Measurements from ENCODE around the gene ALDH1A3. TPM values are rescaled to one million over a fixed set of nuclear protein-coding genes. Genes with fewer than 3 reads are reported as not detected.

Gene ALDH1A3
- total RNA-seq, 1 donor from 2014 or later = not detected

GRCh38 chr15:100919481-100920405 lies 40.1 kb downstream of the ALDH1A3 start:
- ATAC-seq (ENCODE audit: low read depth) (peak; percentile 20), DNase-seq (peak; percentile 53)
- Mint-ChIP-seq H3K27ac (peak overlapping the region; percentile 97), H3K9me3 (no peaks in the 10 kb centered on the region), H3K36me3 (ENCODE audit: low read depth) (peaks cover 12% of the 10 kb centered on the region), H3K27me3 (no peaks in the 10 kb centered on the region), H3K4me1 (peaks cover 57% of the 10 kb centered on the region), H3K4me3 (peak overlapping the region; percentile 87)
- POLR2A ChIA-PET = interaction anchor here (0.7 to 5.7 kb wide), 10 partner anchors 7 to 374 kb away, joined by 3 to 92 read pairs (median 4); partner anchors contain the start of gene ASB7
- CTCF ChIA-PET = interaction anchor here (2.1 to 15.6 kb wide), 5 partner anchors 8 to 339 kb away, joined by 5 to 543 read pairs (median 11); no protein-coding TSS in a partner anchor
- no peak for TF ChIP-seq CTCF (IDR thresholded peaks at IDR 0.05)
- intact Hi-C loops (cut with micrococcal nuclease) = loop anchor here (1.0 to 10.0 kb wide), 8 partner anchors 15 to 1415 kb away; partner anchors contain the start of genes CHSY1, SNRPA1 and TM2D3

GRCh38 chr15:100920516-100921135 lies 41.0 kb downstream of the ALDH1A3 start:
- Mint-ChIP-seq H3K27me3 (no peaks in the 10 kb centered on the region), H3K27ac (peak overlapping the region; percentile 97), H3K4me1 (peaks cover 57% of the 10 kb centered on the region), H3K4me3 (peak overlapping the region; percentile 87), H3K36me3 (ENCODE audit: low read depth) (peaks cover 16% of the 10 kb centered on the region), H3K9me3 (no peaks in the 10 kb centered on the region)
- no peak for DNase-seq
- POLR2A ChIA-PET = interaction anchor here (0.7 to 5.7 kb wide), 8 partner anchors 9 to 374 kb away, joined by 3 to 92 read pairs (median 3); partner anchors contain the start of gene SNRPA1
- intact Hi-C loops (cut with micrococcal nuclease) = loop anchor here (1.0 to 10.0 kb wide), 4 partner anchors 14 to 1416 kb away; no protein-coding TSS in a partner anchor
- peak; percentile 27 for ATAC-seq (ENCODE audit: low read depth)
- CTCF ChIA-PET = interaction anchor here (2.1 to 15.6 kb wide), 2 partner anchors 85 to 338 kb away, joined by 5 to 543 read pairs; no protein-coding TSS in a partner anchor
- TF ChIP-seq CTCF (IDR thresholded peaks at IDR 0.05) = no peak

GRCh38 chr15:100922192-100923040 lies 42.8 kb downstream of the ALDH1A3 start:
- peaks cover 22% of the 10 kb centered on the region for H3K36me3 Mint-ChIP-seq (ENCODE audit: low read depth)
- H3K4me3 Mint-ChIP-seq = peak overlapping the region; percentile 75
- DNase-seq (no peak), ATAC-seq (ENCODE audit: low read depth) (no peak)
- CTCF ChIA-PET = interaction anchor here (15.6 kb wide), 1 partner anchor 83 kb away, joined by 543 read pairs; no protein-coding TSS in a partner anchor
- intact Hi-C loops (cut with micrococcal nuclease) = loop anchor here (1.0 to 10.0 kb wide), 4 partner anchors 35 to 1418 kb away; partner anchors contain the start of genes ASB7 and LINS1
- H3K9me3 Mint-ChIP-seq = no peaks in the 10 kb centered on the region
- H3K27ac Mint-ChIP-seq = peak overlapping the region; percentile 97
- H3K4me1 Mint-ChIP-seq = peaks cover 71% of the 10 kb centered on the region
- no peaks in the 10 kb centered on the region for H3K27me3 Mint-ChIP-seq
- TF ChIP-seq CTCF (IDR thresholded peaks at IDR 0.05) = no peak
- POLR2A ChIA-PET = interaction anchor here (5.7 kb wide), 1 partner anchor 85 kb away, joined by 92 read pairs; no protein-coding TSS in a partner anchor

- H3K36me3 Mint-ChIP-seq (ENCODE audit: low read depth) = peaks cover 23% of the 10 kb centered on the region
- DNase-seq = no peak
- H3K27me3 Mint-ChIP-seq = no peaks in the 10 kb centered on the region
- ATAC-seq (ENCODE audit: low read depth) = no peak
- H3K27ac Mint-ChIP-seq = peak overlapping the region; percentile 97
- peak overlapping the region; percentile 75 for H3K4me3 Mint-ChIP-seq
- POLR2A ChIA-PET = no interaction called here
- no peak for TF ChIP-seq CTCF (IDR thresholded peaks at IDR 0.05)
- intact Hi-C loops (cut with micrococcal nuclease) = loop anchor here (5.0 to 10.0 kb wide), 3 partner anchors 34 to 1418 kb away; no protein-coding TSS in a partner anchor
- no peaks in the 10 kb centered on the region for H3K9me3 Mint-ChIP-seq
- H3K4me1 Mint-ChIP-seq = peaks cover 74% of the 10 kb centered on the region
- CTCF ChIA-PET = interaction anchor here (15.6 kb wide), 1 partner anchor 82 kb away, joined by 543 read pairs; no protein-coding TSS in a partner anchor
Observed at GRCh38 chr15:100923076-100923475, 43.4 kb downstream of the ALDH1A3 start.
